IgD-negative memory B cell (primary cell): ENCODE data around the gene ATP9B. TPM values are rescaled to one million over a fixed set of nuclear protein-coding genes. Genes with fewer than 3 reads are reported as not detected.
"Not testable (repeated sequence)": the region's sequence is repeated elsewhere in the genome, so short reads cannot be mapped to it uniquely, and the experiment has no call there.

ENCODE experiments used
- H3K27ac Mint-ChIP-seq, 3 donors: one replicate each; pipeline ENCODE4 v1.8.0; 2020 to 2022; ENCODE audit warnings: mild to moderate bottlenecking in 3 of 3, mixed read lengths in 3 of 3, moderate library complexity in 1 of 3
- H3K27me3 Mint-ChIP-seq: one replicate; pipeline ENCODE4 v1.8.0; 2021; ENCODE audit warnings: mixed read lengths
- H3K36me3 Mint-ChIP-seq: one replicate; pipeline ENCODE4 v1.8.0; 2020; ENCODE audit warnings: mild to moderate bottlenecking, mixed read lengths
- H3K4me1 Mint-ChIP-seq, 3 donors: one replicate each; pipeline ENCODE4 v1.8.0; 2020 to 2022; ENCODE audit warnings: mixed read lengths in 3 of 3, mild to moderate bottlenecking in 1 of 3
- H3K4me3 Mint-ChIP-seq, 4 donors: one replicate each; pipeline ENCODE4 v1.8.0; 2020 to 2022; ENCODE audit warnings: mild to moderate bottlenecking in 4 of 4, mixed read lengths in 4 of 4, moderate library complexity in 3 of 4
- H3K9me3 Mint-ChIP-seq, 3 donors: one replicate each; pipeline ENCODE4 v1.8.0; 2020 to 2021; ENCODE audit warnings: mixed read lengths in 3 of 3, mild to moderate bottlenecking in 1 of 3
- polyA plus RNA-seq: library from polyadenylated mRNA; unstranded; fragments of 300-500 nt; fragmentation: Illumina TruSeq; gene quantifications from one replicate; pipeline ENCODE4 v1.2.3, GENCODE V29; 2021

ATP9B gene
- polyA plus RNA-seq, 1 donor from 2014 or later = 17.6 TPM

- H3K9me3 Mint-ChIP-seq = peaks cover 0 to 2% (median 0%) of the 10 kb centered on the region in 3 donors
- H3K4me1 Mint-ChIP-seq = peaks cover 11 to 17% (median 12%) of the 10 kb centered on the region in 3 donors
- no peaks in the 10 kb centered on the region for H3K27me3 Mint-ChIP-seq
- no peak overlapping the region for H3K27ac Mint-ChIP-seq
- no peak overlapping the region for H3K4me3 Mint-ChIP-seq
- peaks cover 8% of the 10 kb centered on the region for H3K36me3 Mint-ChIP-seq
Observed at GRCh38 chr18:79372461-79372860, 303.3 kb downstream of the ATP9B start.

GRCh38 chr18:79372991-79373390, 303.8 kb downstream of the ATP9B start:
- Mint-ChIP-seq H3K4me3 (no peak overlapping the region), H3K4me1 (peaks cover 11 to 17% (median 12%) of the 10 kb centered on the region in 3 donors), H3K27ac (peak overlapping the region in 1 of 3 donors; percentile 40), H3K36me3 (peaks cover 8% of the 10 kb centered on the region), H3K9me3 (no peaks in the 10 kb centered on the region), H3K27me3 (no peaks in the 10 kb centered on the region)

GRCh38 chr18:79373736-79374135, 304.5 kb downstream of the ATP9B start:
- H3K4me3 Mint-ChIP-seq = no peak overlapping the region
- no peaks in the 10 kb centered on the region for H3K9me3 Mint-ChIP-seq
- peaks cover 11% of the 10 kb centered on the region for H3K36me3 Mint-ChIP-seq
- peaks cover 11 to 15% (median 12%) of the 10 kb centered on the region in 3 donors for H3K4me1 Mint-ChIP-seq
- no peak overlapping the region for H3K27ac Mint-ChIP-seq
- H3K27me3 Mint-ChIP-seq = no peaks in the 10 kb centered on the region

- Mint-ChIP-seq H3K36me3 (peaks cover 11% of the 10 kb centered on the region), H3K27ac (peak overlapping the region; percentile 1 to 48 (median 10)), H3K27me3 (no peaks in the 10 kb centered on the region), H3K9me3 (no peaks in the 10 kb centered on the region), H3K4me1 (peaks cover 16 to 22% (median 19%) of the 10 kb centered on the region in 3 donors), H3K4me3 (peak overlapping the region in 1 of 4 donors; percentile 76)
Observed at GRCh38 chr18:79374408-79375171, 305.4 kb downstream of the ATP9B start.

DNA sequence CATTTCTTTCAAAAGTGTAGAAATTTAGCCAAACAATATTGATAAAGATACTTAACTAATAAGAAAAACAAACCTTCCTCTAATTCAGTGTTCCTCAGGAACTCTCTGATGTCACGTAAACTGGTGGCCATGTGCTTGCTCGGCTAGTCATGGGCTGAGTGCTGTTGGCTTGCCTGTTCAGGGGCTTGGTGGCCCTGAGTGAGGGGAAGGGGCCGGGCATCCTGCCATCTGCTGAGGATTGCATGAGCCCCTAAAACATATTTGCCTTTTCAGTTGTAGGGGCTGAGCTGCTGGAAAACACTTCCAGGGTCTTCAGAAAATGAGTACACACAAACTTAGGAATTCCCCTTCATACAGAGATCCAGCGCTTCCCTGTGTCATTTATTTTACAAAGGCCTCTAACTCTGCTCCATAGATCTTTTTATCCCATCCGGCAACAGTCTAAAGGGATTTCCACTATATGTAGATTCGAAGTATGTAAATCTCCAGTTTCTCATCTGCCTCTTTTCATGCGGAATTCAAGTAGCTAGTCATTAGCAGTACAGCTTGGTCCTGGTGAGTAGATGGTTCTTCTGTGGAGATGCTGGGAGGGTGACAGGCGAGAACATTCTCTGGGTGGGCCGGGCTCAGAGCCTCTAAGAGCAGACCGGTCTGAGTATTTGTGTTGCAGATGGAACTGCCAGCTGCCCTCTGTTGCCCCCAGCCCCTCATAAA, 306.4 kb downstream of the ATP9B start:
- H3K9me3 Mint-ChIP-seq = no peaks in the 10 kb centered on the region
- no peak overlapping the region for H3K27ac Mint-ChIP-seq
- peaks cover 11% of the 10 kb centered on the region for H3K36me3 Mint-ChIP-seq
- peaks cover 16 to 22% (median 19%) of the 10 kb centered on the region in 3 donors for H3K4me1 Mint-ChIP-seq
- no peaks in the 10 kb centered on the region for H3K27me3 Mint-ChIP-seq
- H3K4me3 Mint-ChIP-seq = no peak overlapping the region

- not testable (repeated sequence) for H3K4me3 Mint-ChIP-seq, H3K9me3 Mint-ChIP-seq, H3K27ac Mint-ChIP-seq, H3K27me3 Mint-ChIP-seq
- H3K36me3 Mint-ChIP-seq = peaks cover 11% of the 10 kb centered on the region
- peaks cover 16 to 19% (median 18%) of the 10 kb centered on the region in 3 donors for H3K4me1 Mint-ChIP-seq
Observed at GRCh38 chr18:79376661-79377060, 307.5 kb downstream of the ATP9B start.

DNA sequence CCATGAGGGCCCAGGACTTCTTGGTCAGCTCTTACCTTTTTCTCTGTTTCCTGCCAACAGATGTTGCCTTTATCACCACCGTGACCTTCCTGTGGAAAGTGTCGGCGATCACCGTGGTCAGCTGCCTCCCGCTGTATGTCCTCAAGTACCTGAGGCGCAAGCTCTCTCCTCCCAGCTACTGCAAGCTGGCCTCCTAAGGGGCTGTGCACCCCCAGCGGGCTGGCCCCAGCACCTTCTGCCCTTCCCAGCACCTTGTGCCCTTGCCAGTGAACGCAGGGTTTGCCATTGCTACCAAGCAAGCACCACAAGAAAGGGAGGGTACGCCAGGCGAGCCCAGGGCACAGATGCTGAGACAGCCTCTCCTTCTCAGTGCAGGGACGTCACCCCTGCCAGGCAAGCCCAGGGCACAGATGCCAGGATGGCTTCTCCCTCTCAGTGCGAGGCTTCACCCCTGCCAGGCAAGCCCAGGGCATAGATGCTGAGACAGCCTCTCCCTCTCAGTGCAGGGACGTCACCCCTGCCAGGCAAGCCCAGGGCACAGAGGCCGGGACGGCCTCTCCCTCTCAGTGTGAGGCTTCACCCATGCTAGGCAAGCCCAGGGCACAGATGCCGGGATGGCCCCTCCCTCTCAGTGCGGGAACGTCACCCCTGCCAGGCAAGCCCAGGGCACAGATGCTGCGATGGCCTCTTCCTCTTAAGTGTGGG, 308.1 kb downstream of the ATP9B start:
- Mint-ChIP-seq H3K4me3 (no peak overlapping the region), H3K27ac (peak overlapping the region in 1 of 3 donors; percentile 63), H3K4me1 (peaks cover 16 to 19% (median 16%) of the 10 kb centered on the region in 3 donors), H3K9me3 (no peaks in the 10 kb centered on the region), H3K36me3 (peaks cover 11% of the 10 kb centered on the region), H3K27me3 (no peaks in the 10 kb centered on the region)

DNA sequence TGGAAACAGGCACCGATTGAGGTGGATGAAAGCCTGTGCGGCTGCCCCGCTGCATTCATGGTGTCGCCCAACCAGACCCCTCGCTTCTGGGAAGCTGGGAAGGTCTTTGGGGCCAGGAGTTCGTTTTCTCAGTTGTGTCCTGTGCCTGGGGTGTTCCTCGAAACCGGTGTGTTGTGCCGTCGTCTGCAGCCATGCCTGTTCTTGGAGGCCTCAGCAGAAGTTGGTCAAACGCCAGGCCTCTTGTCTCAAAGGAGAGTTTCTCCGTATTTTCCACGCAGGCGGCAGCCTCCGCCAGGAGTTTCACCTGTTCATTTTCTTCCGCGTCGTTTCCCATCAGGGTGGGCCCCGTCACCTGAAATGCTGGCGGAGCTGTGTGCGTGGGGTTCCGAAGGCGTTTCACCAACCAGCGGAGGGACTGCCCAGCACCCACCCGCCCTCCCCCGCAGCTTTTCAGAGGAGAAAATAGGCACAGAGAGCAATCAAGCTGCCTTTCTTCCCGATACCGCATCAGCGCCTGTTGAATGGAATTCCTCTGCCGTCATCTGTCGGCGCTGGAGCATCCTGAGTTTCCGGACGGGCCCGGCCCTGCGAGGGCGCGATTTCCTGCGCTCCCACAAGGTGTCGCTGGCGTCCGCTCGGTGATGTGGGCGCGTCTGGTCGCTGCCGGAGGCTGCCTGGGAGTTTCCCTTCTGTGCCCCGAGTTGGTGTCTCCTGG, 309.5 kb downstream of the ATP9B start:
- peaks cover 11 to 19% (median 16%) of the 10 kb centered on the region in 3 donors for H3K4me1 Mint-ChIP-seq
- H3K27me3 Mint-ChIP-seq = no peaks in the 10 kb centered on the region
- no peak overlapping the region for H3K4me3 Mint-ChIP-seq
- peak overlapping the region in 2 of 3 donors; percentile 20 to 92 for H3K27ac Mint-ChIP-seq
- no peaks in the 10 kb centered on the region for H3K9me3 Mint-ChIP-seq
- peaks cover 9% of the 10 kb centered on the region for H3K36me3 Mint-ChIP-seq

- no peaks in the 10 kb centered on the region for H3K27me3 Mint-ChIP-seq
- H3K27ac Mint-ChIP-seq = peak overlapping the region in 2 of 3 donors; percentile 20 to 92
- H3K9me3 Mint-ChIP-seq = no peaks in the 10 kb centered on the region
- H3K4me1 Mint-ChIP-seq = peaks cover 11 to 19% (median 17%) of the 10 kb centered on the region in 3 donors
- H3K36me3 Mint-ChIP-seq = peaks cover 7% of the 10 kb centered on the region
- no peak overlapping the region for H3K4me3 Mint-ChIP-seq
Observed at GRCh38 chr18:79379251-79379905, 310.2 kb downstream of the ATP9B start.

- H3K27ac Mint-ChIP-seq = peak overlapping the region in 1 of 3 donors; percentile 92
- no peaks in the 10 kb centered on the region for H3K9me3 Mint-ChIP-seq
- peaks cover 5 to 12% (median 11%) of the 10 kb centered on the region in 3 donors for H3K4me1 Mint-ChIP-seq
- H3K4me3 Mint-ChIP-seq = no peak overlapping the region
- no peaks in the 10 kb centered on the region for H3K27me3 Mint-ChIP-seq
- H3K36me3 Mint-ChIP-seq = peaks cover 6% of the 10 kb centered on the region
Observed at GRCh38 chr18:79379931-79380815, 311.0 kb downstream of the ATP9B start.

DNA sequence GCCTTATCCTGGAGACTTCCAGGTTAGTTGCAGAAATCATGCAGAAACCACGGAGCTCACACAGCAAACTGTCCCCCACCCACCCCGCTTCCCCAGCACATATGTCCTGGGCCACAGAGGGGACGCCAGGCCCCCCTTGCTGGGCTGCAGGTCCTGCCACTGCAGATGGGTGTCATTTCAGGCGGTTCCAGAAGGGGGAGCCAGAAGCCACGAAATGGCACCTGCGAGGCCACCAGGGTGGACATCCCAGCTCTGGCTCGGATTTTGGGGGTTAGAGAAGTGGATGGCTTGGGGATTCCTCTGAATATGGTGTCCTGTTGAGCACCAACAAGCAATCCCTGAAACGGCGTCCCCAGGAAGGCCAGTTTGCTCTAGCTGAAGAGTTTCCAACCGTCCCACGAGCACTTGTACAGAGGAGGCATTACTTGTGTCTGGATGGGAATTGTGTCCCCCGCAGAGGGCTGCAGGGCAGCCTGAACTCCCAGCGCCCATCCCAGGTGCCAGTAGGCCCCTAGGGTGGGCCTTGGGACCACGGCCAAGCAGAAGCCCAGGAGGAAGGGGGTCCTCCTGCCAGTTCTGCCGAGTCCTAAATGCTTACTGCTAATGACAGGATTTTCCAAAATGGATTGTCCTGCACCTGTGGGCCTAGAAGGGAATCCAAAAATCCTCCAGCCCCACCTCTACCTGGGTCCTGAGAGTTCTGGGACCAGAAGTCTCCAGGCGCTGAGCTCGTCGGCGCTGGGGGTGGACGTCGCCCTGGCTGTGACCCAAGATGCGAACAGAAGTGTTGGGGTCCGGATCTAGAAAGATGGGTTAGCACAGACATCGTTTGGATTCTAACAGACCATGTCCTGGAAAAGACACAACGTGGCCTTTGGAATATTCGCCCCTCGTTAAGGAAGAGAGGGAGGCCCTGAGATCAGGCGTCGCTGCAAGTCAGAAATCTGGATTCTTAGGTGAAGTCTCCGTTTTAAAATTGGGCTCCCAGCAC, 311.9 kb downstream of the ATP9B start:
- Mint-ChIP-seq H3K27ac (peak overlapping the region in 2 of 3 donors; percentile 13 to 48), H3K4me3 (no peak overlapping the region), H3K4me1 (peaks cover 5 to 8% (median 8%) of the 10 kb centered on the region in 3 donors), H3K27me3 (no peaks in the 10 kb centered on the region), H3K36me3 (peaks cover 6% of the 10 kb centered on the region), H3K9me3 (no peaks in the 10 kb centered on the region)

DNA sequence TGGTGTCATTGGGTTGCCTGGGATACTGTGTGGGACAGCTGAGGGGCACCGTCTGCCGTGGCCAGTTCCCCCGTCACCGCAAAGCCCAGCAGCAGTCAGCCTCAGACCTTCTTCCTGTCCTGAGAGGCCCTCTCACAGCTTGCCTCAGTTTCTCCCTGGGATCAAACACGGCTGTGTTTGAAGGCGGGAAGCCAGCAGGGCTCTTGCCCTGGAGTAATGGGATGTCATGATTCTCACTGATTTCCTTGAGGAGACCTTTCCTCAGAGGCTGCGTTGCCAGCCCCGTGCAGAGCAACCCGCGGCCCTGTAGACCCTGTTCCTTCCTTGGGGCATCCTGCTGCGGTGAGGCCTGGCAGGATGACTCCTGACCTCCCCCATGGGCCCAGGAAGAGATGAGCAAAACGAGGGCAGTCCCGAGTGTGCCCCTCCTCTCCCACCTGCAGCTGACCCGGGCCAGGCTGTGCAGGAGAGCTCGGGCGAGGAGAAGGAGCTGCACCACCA, 312.7 kb downstream of the ATP9B start:
- Mint-ChIP-seq H3K27me3 (no peaks in the 10 kb centered on the region), H3K9me3 (no peaks in the 10 kb centered on the region), H3K4me1 (peaks cover 5 to 9% (median 8%) of the 10 kb centered on the region in 3 donors), H3K4me3 (no peak overlapping the region), H3K36me3 (peaks cover 6% of the 10 kb centered on the region), H3K27ac (peak overlapping the region in 1 of 3 donors; percentile 13)
